HG02798 (cell line): Measurements from ENCODE around the gene PLCB4.

ENCODE experiments used
- ATAC-seq: cut with Tn5 transposase; IDR thresholded peaks from one replicate; pipeline ENCODE4 v1.9.1; 2021; ENCODE audit warnings: mild to moderate bottlenecking; ENCODE audit not compliant: unreplicated experiment, poor library complexity

The PLCB4 gene

GRCh38 chr20:9409981-9410380 lies 341.1 kb downstream of the PLCB4 start:
- ATAC-seq: no peak

DNA sequence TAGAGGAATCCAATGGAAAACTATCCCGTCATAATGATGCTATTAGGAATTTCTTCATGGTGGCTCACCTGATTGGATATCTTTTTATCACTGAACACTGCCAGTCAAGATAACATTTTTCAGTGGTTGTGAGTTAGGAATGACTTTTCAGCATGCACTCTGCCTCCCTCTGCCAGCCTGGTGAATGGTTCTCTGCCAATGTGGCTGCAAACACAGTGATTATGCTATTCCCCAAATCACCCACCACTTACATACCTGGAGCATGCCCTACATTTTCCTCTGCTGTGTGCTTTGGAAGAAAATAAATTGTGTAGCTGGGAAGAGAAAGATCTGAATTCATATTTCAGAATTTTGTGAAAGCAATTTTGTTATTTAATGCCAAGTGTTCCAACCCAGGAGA lies 342.9 kb downstream of the PLCB4 start:
- no peak for ATAC-seq

DNA sequence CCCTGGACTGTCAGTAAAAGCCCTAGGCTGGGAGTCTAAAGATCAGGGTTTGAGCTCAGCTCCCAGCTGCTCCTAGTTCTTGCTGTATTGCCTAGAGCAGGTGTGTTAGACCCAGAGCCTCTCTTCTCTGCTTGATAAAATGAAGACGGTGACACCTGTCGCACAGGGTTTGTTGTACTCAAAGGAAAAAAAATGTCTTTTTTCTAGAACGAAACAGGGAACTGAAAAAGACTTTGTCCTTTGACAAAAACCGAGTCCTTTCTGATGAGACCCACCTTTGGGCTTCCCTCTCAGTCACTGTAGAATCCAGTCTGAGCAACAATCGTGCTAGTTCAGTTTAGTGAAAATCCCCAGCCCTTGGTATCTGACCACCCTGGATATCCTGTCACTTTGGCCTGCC lies 343.4 kb downstream of the PLCB4 start:
- ATAC-seq: peak; percentile 66

- ATAC-seq: no peak
These were observed 344.1 kb downstream of the PLCB4 start for GRCh38 chr20:9413001-9413400.

DNA sequence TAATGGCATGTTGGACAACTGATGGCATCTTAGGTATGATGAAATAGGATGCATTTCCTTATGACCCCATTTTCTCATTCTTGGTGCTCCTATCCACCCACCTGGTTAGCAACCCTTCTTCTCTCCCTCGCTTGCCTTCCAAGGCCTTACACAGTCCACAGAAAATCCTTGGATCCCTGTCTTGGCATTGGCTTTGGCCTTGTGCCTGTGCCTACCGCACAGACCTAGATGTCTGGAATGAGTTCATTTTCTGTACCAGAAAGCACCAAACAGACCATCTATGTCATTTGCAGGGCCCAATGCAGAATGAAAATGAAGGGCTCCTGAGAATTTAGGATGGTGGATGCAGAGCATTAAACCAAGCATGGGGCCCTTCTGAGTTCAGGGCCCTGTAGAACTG lies 346.5 kb downstream of the PLCB4 start:
- no peak for ATAC-seq

GRCh38 chr20:9416421-9416820 lies 347.5 kb downstream of the PLCB4 start:
- ATAC-seq: no peak

- ATAC-seq: no peak
These were observed 348.8 kb downstream of the PLCB4 start for GRCh38 chr20:9417665-9418064.

- ATAC-seq: no peak
These were observed 353.6 kb downstream of the PLCB4 start for GRCh38 chr20:9422321-9423057.

- ATAC-seq: no peak
These were observed 355.7 kb downstream of the PLCB4 start for GRCh38 chr20:9424551-9424950.

GRCh38 chr20:9427430-9428291 lies 358.8 kb downstream of the PLCB4 start:
- ATAC-seq: no peak

DNA sequence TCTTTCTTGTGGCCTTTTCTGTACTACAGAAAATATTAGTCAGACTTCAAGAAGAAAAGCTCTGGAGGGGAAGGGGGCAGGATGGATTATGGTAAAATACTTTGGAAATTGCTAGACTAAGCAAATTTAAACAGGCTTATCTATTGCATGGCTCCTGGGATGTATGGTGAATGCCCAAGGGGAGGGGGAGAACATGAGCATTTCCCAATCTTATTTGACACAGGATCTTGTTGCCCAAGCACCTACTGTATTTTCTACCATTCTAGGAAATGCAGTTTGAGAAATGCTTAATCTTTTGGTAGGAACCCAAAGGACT lies 359.4 kb downstream of the PLCB4 start:
- no peak for ATAC-seq

DNA sequence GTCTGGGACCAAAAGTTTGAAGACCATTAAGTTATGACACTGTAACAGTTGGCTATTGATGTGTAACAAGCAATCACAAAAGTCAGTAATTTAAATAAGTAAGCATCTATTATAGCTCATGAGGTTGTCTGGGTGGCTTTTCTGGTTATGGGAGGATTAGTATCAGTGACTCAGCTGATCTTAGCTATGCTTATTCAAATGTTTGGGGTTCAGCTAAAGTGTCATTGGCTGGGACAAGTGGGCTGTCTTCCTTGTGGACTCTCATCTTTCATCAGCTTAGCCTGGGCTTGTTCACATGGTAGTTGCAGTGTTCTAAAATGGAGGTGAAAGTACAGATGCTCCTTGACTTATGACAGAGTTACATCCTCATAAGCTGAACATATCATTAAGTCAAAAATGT lies 370.9 kb downstream of the PLCB4 start:
- no peak for ATAC-seq

GRCh38 chr20:9440892-9441291 lies 372.0 kb downstream of the PLCB4 start:
- no peak for ATAC-seq

DNA sequence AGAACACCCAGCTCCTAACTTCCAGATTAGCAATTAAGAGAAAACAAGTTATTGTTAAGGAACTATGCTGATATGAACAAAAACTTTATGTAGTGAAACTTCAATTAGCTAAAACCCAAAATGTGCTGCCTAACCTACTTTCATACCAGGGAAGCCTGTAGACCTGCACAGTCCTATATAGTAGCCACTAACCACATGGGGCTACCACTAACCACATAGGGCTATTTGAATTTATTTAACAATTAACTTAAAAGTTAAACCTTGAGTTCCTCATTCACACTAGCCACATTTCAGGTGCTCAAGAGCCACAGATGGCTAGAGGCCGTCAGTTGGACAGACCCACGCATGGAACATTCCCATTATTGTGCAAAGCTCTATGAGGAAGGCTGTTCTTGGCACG lies 373.1 kb downstream of the PLCB4 start:
- ATAC-seq: peak; percentile 61

- peak; percentile 65 for ATAC-seq
These were observed 374.0 kb downstream of the PLCB4 start for GRCh38 chr20:9442858-9443257.

DNA sequence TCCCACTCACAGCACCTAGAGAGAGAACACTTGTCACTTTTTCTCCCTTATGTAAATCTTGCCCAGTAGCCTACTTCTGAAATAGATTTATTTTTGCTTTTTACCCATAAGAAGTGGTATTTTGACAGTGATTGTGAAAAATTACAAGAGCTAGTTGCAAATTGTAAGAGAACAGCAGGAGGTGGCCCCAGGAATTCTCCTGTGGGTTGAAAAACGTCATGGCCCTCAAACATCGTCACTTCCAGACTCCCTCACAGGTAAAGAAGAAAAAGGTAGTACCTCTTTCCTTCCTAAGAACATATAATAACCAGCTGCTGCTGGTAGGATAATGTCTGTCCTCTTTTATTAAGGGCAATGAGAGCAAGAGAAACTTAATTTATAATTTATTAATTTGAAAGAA lies 376.0 kb downstream of the PLCB4 start:
- no peak for ATAC-seq

GRCh38 chr20:9447182-9447581 lies 378.3 kb downstream of the PLCB4 start:
- ATAC-seq: no peak

GRCh38 chr20:9453201-9453600 lies 384.3 kb downstream of the PLCB4 start:
- no peak for ATAC-seq

GRCh38 chr20:9454791-9455190 lies 385.9 kb downstream of the PLCB4 start:
- no peak for ATAC-seq

DNA sequence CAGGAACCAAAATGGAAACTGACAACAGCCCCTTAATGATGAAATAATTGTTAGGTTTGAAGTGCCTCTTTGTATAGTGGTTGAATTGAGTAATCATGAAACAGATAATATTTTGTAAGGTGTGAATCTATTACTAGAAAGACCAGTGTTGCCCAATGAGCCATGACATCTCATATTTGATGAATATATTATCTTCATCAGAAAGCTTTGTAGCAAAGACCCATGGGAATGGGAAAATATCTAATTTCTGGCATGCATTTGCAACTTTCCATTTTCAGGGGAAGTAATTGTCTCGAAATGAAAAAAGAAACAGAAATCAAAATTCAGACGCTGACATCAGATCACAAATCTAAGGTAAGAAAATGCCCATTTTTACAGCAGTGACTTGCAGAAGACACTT lies 388.2 kb downstream of the PLCB4 start:
- ATAC-seq: no peak

- no peak for ATAC-seq
These were observed 389.4 kb downstream of the PLCB4 start for GRCh38 chr20:9458138-9458796.
